ENCODE results near the gene MUC15.
"Not testable (repeated sequence)": the region's sequence is repeated elsewhere in the genome, so short reads cannot be mapped to it uniquely, and the experiment has no call there.

MUC15 gene

DNA sequence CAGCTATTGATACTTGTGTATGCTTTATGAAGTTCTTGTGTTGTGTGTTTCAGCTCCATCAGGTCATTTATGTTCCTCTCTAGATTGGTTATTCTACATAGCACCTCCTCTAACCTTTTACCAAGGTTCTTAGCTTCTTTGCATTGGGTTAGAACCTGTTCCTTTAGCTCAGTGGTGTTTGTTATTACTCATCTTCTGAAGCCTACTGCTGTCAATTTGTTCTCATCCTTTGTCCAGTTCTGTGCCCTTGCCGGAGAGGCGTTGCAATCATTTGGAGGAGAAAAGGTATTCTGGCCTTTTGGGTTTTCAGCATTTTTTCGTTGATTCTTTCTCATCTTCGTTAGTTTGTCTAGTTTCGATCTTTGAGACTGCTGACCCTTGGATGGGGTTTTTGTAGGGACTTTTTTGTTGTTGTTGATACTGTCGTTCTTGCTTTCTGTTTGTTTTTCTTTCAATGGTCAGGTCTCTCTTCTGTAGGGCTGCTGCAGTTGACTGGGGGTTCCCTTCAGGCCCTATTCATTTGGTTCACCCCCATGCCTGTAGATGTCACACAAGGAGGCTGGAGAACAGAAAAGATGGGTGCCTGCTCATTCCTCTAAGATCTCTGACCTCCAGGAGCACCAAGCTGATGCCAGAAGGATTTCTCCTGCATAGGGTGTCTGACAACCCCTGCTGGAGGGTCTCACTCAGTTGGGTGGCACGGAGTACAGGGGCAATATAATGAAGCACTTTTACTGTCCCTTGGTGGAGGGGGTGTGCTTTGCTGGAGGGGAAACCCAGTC, 35.9 kb upstream of the MUC15 start:
- no peak for ATAC-seq
- no peak for TF ChIP-seq PPARA (CRISPR knock-in tag; IDR thresholded peaks at IDR 0.05; ENCODE audit: borderline replicate concordance)
- TF ChIP-seq ISL1 (CRISPR knock-in tag; IDR thresholded peaks at IDR 0.05), result no peak
- TF ChIP-seq ZNF70 (CRISPR knock-in tag; IDR thresholded peaks at IDR 0.05), result no peak
- TF ChIP-seq ZFP30 (CRISPR knock-in tag; IDR thresholded peaks at IDR 0.05), result no peak
- no peak for TF ChIP-seq GLIS3 (CRISPR knock-in tag; IDR thresholded peaks at IDR 0.05)
- TF ChIP-seq RARB (CRISPR knock-in tag; IDR thresholded peaks at IDR 0.05), result no peak
- no peak for TF ChIP-seq OSR1 (CRISPR knock-in tag; IDR thresholded peaks at IDR 0.05)

GRCh38 chr11:26599876-26600434, 27.9 kb upstream of the MUC15 start:
- no peak for ATAC-seq
- TF ChIP-seq ZNF70 (CRISPR knock-in tag; IDR thresholded peaks at IDR 0.05), result no peak
- TF ChIP-seq, protein P1, sequence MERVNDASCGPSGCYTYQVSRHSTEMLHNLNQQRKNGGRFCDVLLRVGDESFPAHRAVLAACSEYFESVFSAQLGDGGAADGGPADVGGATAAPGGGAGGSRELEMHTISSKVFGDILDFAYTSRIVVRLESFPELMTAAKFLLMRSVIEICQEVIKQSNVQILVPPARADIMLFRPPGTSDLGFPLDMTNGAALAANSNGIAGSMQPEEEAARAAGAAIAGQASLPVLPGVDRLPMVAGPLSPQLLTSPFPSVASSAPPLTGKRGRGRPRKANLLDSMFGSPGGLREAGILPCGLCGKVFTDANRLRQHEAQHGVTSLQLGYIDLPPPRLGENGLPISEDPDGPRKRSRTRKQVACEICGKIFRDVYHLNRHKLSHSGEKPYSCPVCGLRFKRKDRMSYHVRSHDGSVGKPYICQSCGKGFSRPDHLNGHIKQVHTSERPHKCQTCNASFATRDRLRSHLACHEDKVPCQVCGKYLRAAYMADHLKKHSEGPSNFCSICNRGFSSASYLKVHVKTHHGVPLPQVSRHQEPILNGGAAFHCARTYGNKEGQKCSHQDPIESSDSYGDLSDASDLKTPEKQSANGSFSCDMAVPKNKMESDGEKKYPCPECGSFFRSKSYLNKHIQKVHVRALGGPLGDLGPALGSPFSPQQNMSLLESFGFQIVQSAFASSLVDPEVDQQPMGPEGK (CRISPR knock-in tag; IDR thresholded peaks at IDR 0.05; ENCODE audit: borderline replicate concordance), result no peak
- no peak for TF ChIP-seq ZC3H10 (CRISPR knock-in tag; IDR thresholded peaks at IDR 0.05)
- TF ChIP-seq ARNTL (CRISPR knock-in tag; IDR thresholded peaks at IDR 0.05; ENCODE audit: borderline replicate concordance, low read depth), result no peak
- TF ChIP-seq, protein P2, sequence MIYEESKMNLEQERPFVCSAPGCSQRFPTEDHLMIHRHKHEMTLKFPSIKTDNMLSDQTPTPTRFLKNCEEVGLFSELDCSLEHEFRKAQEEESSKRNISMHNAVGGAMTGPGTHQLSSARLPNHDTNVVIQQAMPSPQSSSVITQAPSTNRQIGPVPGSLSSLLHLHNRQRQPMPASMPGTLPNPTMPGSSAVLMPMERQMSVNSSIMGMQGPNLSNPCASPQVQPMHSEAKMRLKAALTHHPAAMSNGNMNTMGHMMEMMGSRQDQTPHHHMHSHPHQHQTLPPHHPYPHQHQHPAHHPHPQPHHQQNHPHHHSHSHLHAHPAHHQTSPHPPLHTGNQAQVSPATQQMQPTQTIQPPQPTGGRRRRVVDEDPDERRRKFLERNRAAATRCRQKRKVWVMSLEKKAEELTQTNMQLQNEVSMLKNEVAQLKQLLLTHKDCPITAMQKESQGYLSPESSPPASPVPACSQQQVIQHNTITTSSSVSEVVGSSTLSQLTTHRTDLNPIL (CRISPR knock-in tag; IDR thresholded peaks at IDR 0.05; ENCODE audit: low read depth), result no peak

DNA sequence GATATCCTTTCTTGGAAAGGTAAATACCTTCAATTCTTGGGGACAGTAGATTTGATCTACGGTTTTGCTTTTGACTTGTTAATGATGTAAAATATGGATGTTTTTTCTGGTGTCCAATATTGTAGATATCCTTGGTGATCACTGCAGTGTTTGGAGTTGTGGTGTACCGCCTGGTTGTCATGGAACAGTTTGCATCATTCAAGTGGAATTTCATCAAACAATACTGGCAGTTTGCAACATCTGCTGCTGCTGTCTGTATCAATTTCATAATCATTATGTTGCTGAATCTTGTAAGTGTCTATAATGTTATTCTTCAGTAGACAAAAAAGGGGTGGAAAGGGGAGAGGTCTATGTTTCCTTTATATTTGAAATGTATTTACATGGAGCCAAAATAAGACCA, 27.4 kb upstream of the MUC15 start:
- TF ChIP-seq TSHZ2 (CRISPR knock-in tag; IDR thresholded peaks at IDR 0.05), result no peak
- TF ChIP-seq TOX (CRISPR knock-in tag; IDR thresholded peaks at IDR 0.05; ENCODE audit: borderline replicate concordance), result no peak
- TF ChIP-seq ARNTL (CRISPR knock-in tag; IDR thresholded peaks at IDR 0.05; ENCODE audit: borderline replicate concordance, low read depth), result no peak
- TF ChIP-seq, protein P3, sequence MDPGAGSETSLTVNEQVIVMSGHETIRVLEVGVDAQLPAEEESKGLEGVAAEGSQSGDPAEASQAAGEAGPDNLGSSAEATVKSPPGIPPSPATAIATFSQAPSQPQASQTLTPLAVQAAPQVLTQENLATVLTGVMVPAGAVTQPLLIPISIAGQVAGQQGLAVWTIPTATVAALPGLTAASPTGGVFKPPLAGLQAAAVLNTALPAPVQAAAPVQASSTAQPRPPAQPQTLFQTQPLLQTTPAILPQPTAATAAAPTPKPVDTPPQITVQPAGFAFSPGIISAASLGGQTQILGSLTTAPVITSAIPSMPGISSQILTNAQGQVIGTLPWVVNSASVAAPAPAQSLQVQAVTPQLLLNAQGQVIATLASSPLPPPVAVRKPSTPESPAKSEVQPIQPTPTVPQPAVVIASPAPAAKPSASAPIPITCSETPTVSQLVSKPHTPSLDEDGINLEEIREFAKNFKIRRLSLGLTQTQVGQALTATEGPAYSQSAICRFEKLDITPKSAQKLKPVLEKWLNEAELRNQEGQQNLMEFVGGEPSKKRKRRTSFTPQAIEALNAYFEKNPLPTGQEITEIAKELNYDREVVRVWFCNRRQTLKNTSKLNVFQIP (CRISPR knock-in tag; IDR thresholded peaks at IDR 0.05; ENCODE audit: borderline replicate concordance, low read depth), result no peak
- no peak for TF ChIP-seq PPARA (CRISPR knock-in tag; IDR thresholded peaks at IDR 0.05; ENCODE audit: borderline replicate concordance)

GRCh38 chr11:26597899-26598298, 25.8 kb upstream of the MUC15 start:
- TF ChIP-seq, protein P4, sequence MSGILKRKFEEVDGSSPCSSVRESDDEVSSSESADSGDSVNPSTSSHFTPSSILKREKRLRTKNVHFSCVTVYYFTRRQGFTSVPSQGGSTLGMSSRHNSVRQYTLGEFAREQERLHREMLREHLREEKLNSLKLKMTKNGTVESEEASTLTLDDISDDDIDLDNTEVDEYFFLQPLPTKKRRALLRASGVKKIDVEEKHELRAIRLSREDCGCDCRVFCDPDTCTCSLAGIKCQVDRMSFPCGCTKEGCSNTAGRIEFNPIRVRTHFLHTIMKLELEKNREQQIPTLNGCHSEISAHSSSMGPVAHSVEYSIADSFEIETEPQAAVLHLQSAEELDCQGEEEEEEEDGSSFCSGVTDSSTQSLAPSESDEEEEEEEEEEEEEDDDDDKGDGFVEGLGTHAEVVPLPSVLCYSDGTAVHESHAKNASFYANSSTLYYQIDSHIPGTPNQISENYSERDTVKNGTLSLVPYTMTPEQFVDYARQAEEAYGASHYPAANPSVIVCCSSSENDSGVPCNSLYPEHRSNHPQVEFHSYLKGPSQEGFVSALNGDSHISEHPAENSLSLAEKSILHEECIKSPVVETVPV (CRISPR knock-in tag; IDR thresholded peaks at IDR 0.05), result no peak
- TF ChIP-seq ZFP3 (CRISPR knock-in tag; IDR thresholded peaks at IDR 0.05) (no peak), TCF4 (CRISPR knock-in tag; IDR thresholded peaks at IDR 0.05; ENCODE audit: borderline replicate concordance) (no peak), ZNF565 (CRISPR knock-in tag; conservative IDR thresholded peaks at IDR 0.05; ENCODE audit: low read depth) (no peak), ARNTL (CRISPR knock-in tag; IDR thresholded peaks at IDR 0.05; ENCODE audit: borderline replicate concordance, low read depth) (no peak), ZNF70 (CRISPR knock-in tag; IDR thresholded peaks at IDR 0.05) (no peak), TOX (CRISPR knock-in tag; IDR thresholded peaks at IDR 0.05; ENCODE audit: borderline replicate concordance) (no peak)
- TF ChIP-seq, protein P1 (CRISPR knock-in tag; IDR thresholded peaks at IDR 0.05; ENCODE audit: borderline replicate concordance), result no peak
- ATAC-seq, result no peak

More for the DNA sequence above, 27.4 kb upstream of the MUC15 start:
- no peak for ATAC-seq

- not testable (repeated sequence) for ATAC-seq
These were observed 25.1 kb upstream of the MUC15 start for GRCh38 chr11:26597049-26597689.

DNA sequence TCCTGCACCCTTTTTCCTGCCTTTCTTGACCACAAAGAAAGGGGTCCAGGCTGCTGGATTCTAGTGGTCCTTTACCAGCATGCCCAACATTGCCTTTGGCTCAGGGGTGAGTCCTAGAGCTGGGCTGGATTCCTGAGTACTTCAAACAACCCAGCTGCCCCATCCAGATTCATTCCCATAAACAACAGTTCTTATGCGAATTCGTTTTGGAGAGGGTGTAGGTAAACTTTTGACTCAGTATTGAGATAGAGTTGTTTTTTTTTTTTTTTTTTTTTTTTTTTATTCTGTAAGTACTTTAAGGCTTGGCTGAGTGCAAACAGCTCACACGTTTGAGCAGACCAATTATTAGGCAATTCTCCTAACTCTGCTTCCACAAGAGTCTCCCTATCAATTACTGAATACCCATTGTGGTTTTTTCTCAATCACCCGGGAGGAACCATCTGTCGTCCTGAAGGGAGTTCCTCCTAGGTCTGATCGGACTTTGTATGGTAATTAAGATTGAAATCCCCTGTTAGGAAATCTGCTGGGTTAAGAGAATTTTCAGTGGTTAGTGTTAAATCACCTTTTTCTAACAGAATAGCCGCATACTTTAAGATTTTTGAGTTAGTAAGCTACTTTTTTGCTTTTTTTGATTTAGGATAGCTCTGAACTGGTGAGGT, 23.3 kb upstream of the MUC15 start:
- ATAC-seq, result not testable (repeated sequence)

Data from SK-N-SH treated with all-trans-retinoic acid at 6 μM for 48 hours (cell line).